ENCODE measurements around the gene VSIG10L. TPM values are rescaled to one million over a fixed set of nuclear protein-coding genes. Genes with fewer than 3 reads are reported as not detected.

Gene VSIG10L
- total RNA-seq, 1 experiment from 2014 or later = 0.58 TPM

- BruUV-seq (replicated peaks) = no TSS peak
- intact Hi-C loops (cut with micrococcal nuclease) = no loop called here
- no peaks in the 10 kb centered on the region for H3K4me1 Mint-ChIP-seq (ENCODE audit: insufficient read depth, unreplicated experiment)
- H3K27ac Mint-ChIP-seq (ENCODE audit: low read depth, unreplicated experiment) = no peak overlapping the region
- ChIA-PET CTCF (no interaction called here), POLR2A (no interaction called here)
- no peaks in the 10 kb centered on the region for H3K27me3 Mint-ChIP-seq (ENCODE audit: insufficient read depth, unreplicated experiment)
- H3K36me3 Mint-ChIP-seq (ENCODE audit: insufficient read depth, unreplicated experiment) = no peaks in the 10 kb centered on the region
- H3K4me3 Mint-ChIP-seq (ENCODE audit: unreplicated experiment) = no peak overlapping the region
- no peak for DNase-seq (ENCODE audit: unreplicated experiment)
- no peak for TF ChIP-seq CTCF (IDR thresholded peaks at IDR 0.05; ENCODE audit: unreplicated experiment)
- H3K9me3 Mint-ChIP-seq (ENCODE audit: unreplicated experiment) = peaks cover 28% of the 10 kb centered on the region
Measured at GRCh38 chr19:51292971-51293370, 49.0 kb downstream of the VSIG10L start.

GRCh38 chr19:51289635-51290034, 52.3 kb downstream of the VSIG10L start:
- H3K4me1 Mint-ChIP-seq (ENCODE audit: insufficient read depth, unreplicated experiment) = no peaks in the 10 kb centered on the region
- H3K27me3 Mint-ChIP-seq (ENCODE audit: insufficient read depth, unreplicated experiment) = no peaks in the 10 kb centered on the region
- H3K4me3 Mint-ChIP-seq (ENCODE audit: unreplicated experiment) = no peak overlapping the region
- no peak for DNase-seq (ENCODE audit: unreplicated experiment)
- no peak for TF ChIP-seq CTCF (IDR thresholded peaks at IDR 0.05; ENCODE audit: unreplicated experiment)
- ChIA-PET CTCF (no interaction called here), POLR2A (no interaction called here)
- peaks cover 28% of the 10 kb centered on the region for H3K9me3 Mint-ChIP-seq (ENCODE audit: unreplicated experiment)
- H3K36me3 Mint-ChIP-seq (ENCODE audit: insufficient read depth, unreplicated experiment) = no peaks in the 10 kb centered on the region
- no peak overlapping the region for H3K27ac Mint-ChIP-seq (ENCODE audit: low read depth, unreplicated experiment)
- no TSS peak for BruUV-seq (replicated peaks)
- intact Hi-C loops (cut with micrococcal nuclease) = no loop called here

GRCh38 chr19:51285682-51286081, 56.3 kb downstream of the VSIG10L start:
- intact Hi-C loops (cut with micrococcal nuclease) = no loop called here
- Mint-ChIP-seq H3K27ac (ENCODE audit: low read depth, unreplicated experiment) (no peak overlapping the region), H3K4me3 (ENCODE audit: unreplicated experiment) (no peak overlapping the region), H3K36me3 (ENCODE audit: insufficient read depth, unreplicated experiment) (no peaks in the 10 kb centered on the region), H3K27me3 (ENCODE audit: insufficient read depth, unreplicated experiment) (no peaks in the 10 kb centered on the region), H3K9me3 (ENCODE audit: unreplicated experiment) (peaks cover 17% of the 10 kb centered on the region), H3K4me1 (ENCODE audit: insufficient read depth, unreplicated experiment) (no peaks in the 10 kb centered on the region)
- CTCF ChIA-PET = no interaction called here
- no peak for DNase-seq (ENCODE audit: unreplicated experiment)
- POLR2A ChIA-PET = no interaction called here
- no peak for TF ChIP-seq CTCF (IDR thresholded peaks at IDR 0.05; ENCODE audit: unreplicated experiment)
- BruUV-seq (replicated peaks) = no TSS peak

- CTCF ChIA-PET = no interaction called here
- Mint-ChIP-seq H3K9me3 (ENCODE audit: unreplicated experiment) (peaks cover 19% of the 10 kb centered on the region), H3K4me3 (ENCODE audit: unreplicated experiment) (no peak overlapping the region), H3K27ac (ENCODE audit: low read depth, unreplicated experiment) (no peak overlapping the region), H3K36me3 (ENCODE audit: insufficient read depth, unreplicated experiment) (no peaks in the 10 kb centered on the region), H3K27me3 (ENCODE audit: insufficient read depth, unreplicated experiment) (no peaks in the 10 kb centered on the region), H3K4me1 (ENCODE audit: insufficient read depth, unreplicated experiment) (no peaks in the 10 kb centered on the region)
- POLR2A ChIA-PET = no interaction called here
- DNase-seq (ENCODE audit: unreplicated experiment) = no peak
- TF ChIP-seq CTCF (IDR thresholded peaks at IDR 0.05; ENCODE audit: unreplicated experiment) = no peak
- intact Hi-C loops (cut with micrococcal nuclease) = no loop called here
- BruUV-seq (replicated peaks) = no TSS peak
Measured at GRCh38 chr19:51282335-51282734, 59.6 kb downstream of the VSIG10L start.

Other genes starting within 250 kb of the VSIG10L start
- gene CTU1, start 233.7 kb downstream of the VSIG10L start, total RNA-seq (2022) = 9.9 and 12.7 TPM in 2 replicates
- not detected in 2 replicates for gene SIGLEC9, start 217.2 kb downstream of the VSIG10L start, total RNA-seq (2022)
- not detected in 2 replicates for gene SIGLEC7, start 199.8 kb downstream of the VSIG10L start, total RNA-seq (2022)
- gene CD33, start 117.1 kb downstream of the VSIG10L start, total RNA-seq (2022) = 0.33 TPM in 1 of 2 replicates, not detected in the other
- gene SIGLECL1, start 91.1 kb downstream of the VSIG10L start, total RNA-seq (2022) = not detected in 2 replicates
- gene IGLON5, start 30.5 kb downstream of the VSIG10L start, total RNA-seq (2022) = not detected in 2 replicates
- 109 and 114 TPM in 2 replicates for gene ETFB, start 24.2 kb upstream of the VSIG10L start, total RNA-seq (2022)
- gene CLDND2, start 26.9 kb upstream of the VSIG10L start, total RNA-seq (2022) = 0.79 TPM in 1 of 2 replicates, not detected in the other
- not detected in 2 replicates for gene NKG7, start 30.5 kb upstream of the VSIG10L start, total RNA-seq (2022)
- not detected in 2 replicates for gene LIM2, start 45.8 kb upstream of the VSIG10L start, total RNA-seq (2022)
- gene C19orf84, start 48.5 kb upstream of the VSIG10L start, total RNA-seq (2022) = not detected in 2 replicates
- gene SIGLEC10, start 75.5 kb upstream of the VSIG10L start, total RNA-seq (2022) = not detected in 2 replicates
- gene SIGLEC8, start 116.3 kb upstream of the VSIG10L start, total RNA-seq (2022) = not detected in 2 replicates
- not detected in 2 replicates for gene CEACAM18, start 136.4 kb upstream of the VSIG10L start, total RNA-seq (2022)
- not detected in 2 replicates for gene SIGLEC12, start 159.7 kb upstream of the VSIG10L start, total RNA-seq (2022)
- gene SIGLEC6, start 189.5 kb upstream of the VSIG10L start, total RNA-seq (2022) = not detected in 2 replicates
- 6.9 and 9.3 TPM in 2 replicates for gene ZNF175, start 229.1 kb upstream of the VSIG10L start, total RNA-seq (2022)